ENCODE measurements around the gene PLBD2. TPM values are rescaled to one million over a fixed set of nuclear protein-coding genes. Genes with fewer than 3 reads are reported as not detected.

Gene PLBD2
- total and polyA plus RNA-seq, 8 donors, result 2.7 to 32.4 (median 8.2) TPM

GRCh38 chr12:113340061-113340460 is 18.3 kb upstream of the PLBD2 start:
- Histone ChIP-seq H3K9me3 (no peaks in the 10 kb centered on the region), H3K4me3 (no peak overlapping the region), H3K27ac (no peak overlapping the region), H3K36me3 (no peaks in the 10 kb centered on the region), H3K27me3 (no peaks in the 10 kb centered on the region), H3K4me1 (peaks cover 0 to 9% (median 7%) of the 10 kb centered on the region in 4 donors)
- no peak for DNase-seq
- WGBS, 5 donors, result 77 to 88% (median 86%) methylated on average over 3 of the region's 3 CpGs
- no peak for TF ChIP-seq POLR2AphosphoS5 (IDR thresholded peaks at IDR 0.05)
- TF ChIP-seq CTCF (IDR thresholded peaks at IDR 0.05), result no peak
- no peak for TF ChIP-seq EP300 (IDR thresholded peaks at IDR 0.05)
- TF ChIP-seq POLR2A (IDR thresholded peaks at IDR 0.05), result no peak
- intact Hi-C loops (cut with DNase I; ENCODE audit: low total_unique reads), result no loop called here

GRCh38 chr12:113341535-113341934 is 16.9 kb upstream of the PLBD2 start:
- H3K27ac ChIP-seq, result no peak overlapping the region
- no peak overlapping the region for H3K4me3 ChIP-seq
- no peaks in the 10 kb centered on the region for H3K4me1 ChIP-seq
- no peaks in the 10 kb centered on the region for H3K27me3 ChIP-seq
- 74 to 82% (median 80%) methylated on average over 5 to 6 of the region's 6 CpGs for WGBS, 5 donors
- no peaks in the 10 kb centered on the region for H3K9me3 ChIP-seq
- TF ChIP-seq POLR2A (IDR thresholded peaks at IDR 0.05), result no peak
- no peak for TF ChIP-seq EP300 (IDR thresholded peaks at IDR 0.05)
- TF ChIP-seq CTCF (IDR thresholded peaks at IDR 0.05), result no peak
- TF ChIP-seq POLR2AphosphoS5 (IDR thresholded peaks at IDR 0.05), result no peak
- H3K36me3 ChIP-seq, result no peaks in the 10 kb centered on the region
- DNase-seq, result no peak
- intact Hi-C loops (cut with DNase I; ENCODE audit: low total_unique reads), result no loop called here

- intact Hi-C loops (cut with DNase I; ENCODE audit: low total_unique reads), result no loop called here
- H3K9me3 ChIP-seq, result no peaks in the 10 kb centered on the region
- H3K4me1 ChIP-seq, result no peaks in the 10 kb centered on the region
- WGBS, 5 donors, result 94 to 98% (median 95%) methylated on average over 6 of the region's 6 CpGs
- DNase-seq, result no peak
- H3K27ac ChIP-seq, result no peak overlapping the region
- no peaks in the 10 kb centered on the region for H3K36me3 ChIP-seq
- H3K27me3 ChIP-seq, result peaks cover 0 to 16% (median 0%) of the 10 kb centered on the region in 3 donors
- no peak overlapping the region for H3K4me3 ChIP-seq
- TF ChIP-seq POLR2AphosphoS5 (IDR thresholded peaks at IDR 0.05) (no peak), POLR2A (IDR thresholded peaks at IDR 0.05) (no peak), CTCF (IDR thresholded peaks at IDR 0.05) (no peak), EP300 (IDR thresholded peaks at IDR 0.05) (no peak)
These were observed 13.1 kb upstream of the PLBD2 start for GRCh38 chr12:113345318-113345717.

- H3K36me3 ChIP-seq, result no peaks in the 10 kb centered on the region
- H3K27me3 ChIP-seq, result peaks cover 0 to 16% (median 0%) of the 10 kb centered on the region in 3 donors
- H3K4me3 ChIP-seq, result no peak overlapping the region
- TF ChIP-seq POLR2AphosphoS5 (IDR thresholded peaks at IDR 0.05), result no peak
- no peak for TF ChIP-seq POLR2A (IDR thresholded peaks at IDR 0.05)
- TF ChIP-seq CTCF (IDR thresholded peaks at IDR 0.05), result no peak
- TF ChIP-seq EP300 (IDR thresholded peaks at IDR 0.05), result no peak
- H3K27ac ChIP-seq, result no peak overlapping the region
- no peaks in the 10 kb centered on the region for H3K4me1 ChIP-seq
- H3K9me3 ChIP-seq, result no peaks in the 10 kb centered on the region
- DNase-seq, result no peak
- intact Hi-C loops (cut with DNase I; ENCODE audit: low total_unique reads), result no loop called here
- 85 to 89% (median 87%) methylated on average over 5 of the region's 5 CpGs for WGBS, 5 donors
These were observed 12.0 kb upstream of the PLBD2 start for GRCh38 chr12:113346353-113346752.
